Hepatocyte (in vitro differentiated cells): Measurements from ENCODE around the gene TMEM39B.

Experiments used
- CTCF ChIP-seq: fragments of 200-600 bp; sonication (generic); IDR thresholded peaks from 2 replicates; pipeline ENCODE4 v1.5.1; 2016; ENCODE audit warnings: antibody characterized with exemption, mild to moderate bottlenecking; ENCODE audit not compliant: poor library complexity
- EZH2 ChIP-seq: fragments of 200-600 bp; sonication (generic); IDR thresholded peaks from 2 replicates; pipeline ENCODE4 v1.6.1; 2016; ENCODE audit warnings: antibody characterized with exemption, mild to moderate bottlenecking, borderline replicate concordance

GRCh38 chr1:32032275-32032615, 40.5 kb upstream of the TMEM39B start:
- TF ChIP-seq EZH2 (no peak), CTCF (no peak)
